SH-SY5Y (cell line): ENCODE data around the gene NNAT.

ENCODE experiments used
- GATA2 ChIP-seq: IDR thresholded peaks from 2 replicates; pipeline ENCODE4 v1.6.1; 2011; ENCODE audit warnings: mild to moderate bottlenecking, low read depth, low read length
- GATA3 ChIP-seq: IDR thresholded peaks from 2 replicates; pipeline ENCODE4 v1.6.1; 2011; ENCODE audit warnings: low read depth, mild to moderate bottlenecking, low read length, moderate library complexity

DNA sequence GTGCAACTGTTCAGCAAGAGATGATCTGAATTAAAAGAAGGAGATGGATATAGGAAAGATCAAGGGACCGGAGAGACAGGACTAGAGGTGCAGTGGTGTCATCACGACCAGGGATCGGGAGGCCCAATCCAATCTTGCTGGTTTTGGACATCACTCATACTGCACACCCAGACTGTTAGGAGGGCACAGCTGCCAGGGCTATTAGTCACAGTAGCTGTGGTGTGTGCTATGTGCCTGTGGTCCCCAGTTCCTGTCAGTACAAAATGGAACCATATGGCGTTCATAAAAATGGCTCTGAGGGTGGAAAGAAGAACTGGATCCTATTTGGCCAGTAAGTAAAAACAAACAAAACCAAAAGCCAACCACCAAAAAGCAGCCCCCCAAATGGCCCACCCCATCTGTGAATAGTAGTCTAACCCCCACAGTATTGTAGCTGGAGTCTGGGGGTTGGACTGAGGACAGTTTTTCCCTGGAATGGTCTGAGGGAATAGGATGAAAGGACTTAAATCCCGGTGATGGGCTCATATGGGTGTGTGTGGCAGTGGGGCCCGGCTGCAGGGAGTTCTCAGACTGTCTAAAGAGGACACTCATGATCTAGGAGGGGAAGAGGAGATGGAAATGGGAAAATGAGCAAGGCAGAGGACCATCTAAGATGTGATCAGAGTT, 9.3 kb upstream of the NNAT start:
- TF ChIP-seq GATA3 = no peak
- no peak for TF ChIP-seq GATA2
